CD4-positive, alpha-beta memory T cell (primary cell): Measurements from ENCODE around the gene FGF1. TPM values are rescaled to one million over a fixed set of nuclear protein-coding genes. Genes with fewer than 3 reads are reported as not detected.
A peak's percentile ranks its signal among the peaks of the same experiment; 100 is the strongest.

Experiments
- CTCF ChIA-PET: fragments of 350-600 bp; sonication (Branson Sonifier 250); formaldehyde crosslinking; loops from one replicate; lab custom pipeline; 2021; ENCODE audit warnings: inconsistent platforms; ENCODE audit not compliant: partially characterized antibody; lab: Charles Lee
- POLR2A ChIA-PET: fragments of 350-600 bp; sonication (Branson Sonifier 250); formaldehyde crosslinking; loops from one replicate; lab custom pipeline; 2021; ENCODE audit not compliant: partially characterized antibody; lab: Charles Lee
- DNase-seq, 5 donors: peaks; one replicate each; pipeline versions ENCODE4 v3.0.0 to v3.0.0-alpha.2; 2020 to 2022; ENCODE audit warnings: mixed read lengths in 1 of 5
- H3K27ac ChIP-seq: one replicate; pipeline ENCODE4 v1.7.0; 2013; ENCODE audit warnings: low read depth, low read length
- H3K27me3 ChIP-seq: 2 replicates; pipeline ENCODE4 v1.7.0; 2013; ENCODE audit warnings: mild to moderate bottlenecking, low read length, moderate library complexity; ENCODE audit not compliant: insufficient read depth
- H3K36me3 ChIP-seq: 2 replicates; pipeline ENCODE4 v1.7.0; 2013; ENCODE audit warnings: mild to moderate bottlenecking, low read length, moderate library complexity; ENCODE audit not compliant: insufficient read depth
- H3K4me1 ChIP-seq: 2 replicates; pipeline ENCODE4 v1.7.0; 2013; ENCODE audit warnings: mild to moderate bottlenecking, low read length, moderate library complexity; ENCODE audit not compliant: insufficient read depth
- H3K4me3 ChIP-seq, 2 donors: one replicate each; pipeline ENCODE4 v1.7.0; 2013; ENCODE audit warnings: low read length in 2 of 2, mild to moderate bottlenecking in 1 of 2
- H3K9me3 ChIP-seq, 2 donors: one replicate each; pipeline ENCODE4 v1.7.0; 2013; ENCODE audit warnings: low read length in 2 of 2, control low read depth in 1 of 2; ENCODE audit not compliant: control insufficient read depth in 1 of 2
- H3K27ac Mint-ChIP-seq, 7 donors: one replicate each; pipeline ENCODE4 v1.8.0; 2020 to 2021; ENCODE audit warnings: mixed read lengths in 7 of 7, mild to moderate bottlenecking in 6 of 7, inconsistent platforms in 3 of 7, moderate library complexity in 3 of 7
- H3K27me3 Mint-ChIP-seq, 2 donors: one replicate each; pipeline ENCODE4 v1.8.0; 2020 to 2021; ENCODE audit warnings: mixed read lengths in 2 of 2
- H3K36me3 Mint-ChIP-seq, 2 donors: one replicate each; pipeline ENCODE4 v1.8.0; 2020 to 2021; ENCODE audit warnings: mixed read lengths in 2 of 2, inconsistent platforms in 1 of 2, mild to moderate bottlenecking in 1 of 2
- H3K4me1 Mint-ChIP-seq, 4 donors: one replicate each; pipeline ENCODE4 v1.8.0; 2020 to 2021; ENCODE audit warnings: mixed read lengths in 4 of 4, mild to moderate bottlenecking in 1 of 4
- H3K4me3 Mint-ChIP-seq, 8 donors: one replicate each; pipeline ENCODE4 v1.8.0; 2020 to 2021; ENCODE audit warnings: mixed read lengths in 8 of 8, mild to moderate bottlenecking in 7 of 8, moderate library complexity in 6 of 8, inconsistent platforms in 3 of 8
- H3K9me3 Mint-ChIP-seq, 8 donors: one replicate each; pipeline ENCODE4 v1.8.0; 2020 to 2021; ENCODE audit warnings: mixed read lengths in 8 of 8, mild to moderate bottlenecking in 5 of 8, inconsistent platforms in 3 of 8, moderate library complexity in 1 of 8
- intact Hi-C: fragments of 100-400 bp; cut with micrococcal nuclease; formaldehyde crosslinking; loops from one replicate; pipeline ENCODE4 v1.15.1; 2023
- polyA plus RNA-seq, 2 donors: library from polyadenylated mRNA; unstranded; fragments of 300-500 nt; fragmentation: Illumina TruSeq; gene quantifications; one replicate each; pipeline ENCODE4 v1.2.3, GENCODE V29; 2021
- total RNA-seq, 2 experiments: library from RNA; stranded (reverse); gene quantifications; one replicate each; pipeline ENCODE4 v1.2.3, GENCODE V29; 2021

FGF1 gene
- total and polyA plus RNA-seq, 4 experiments from 2014 or later, result not detected

DNA sequence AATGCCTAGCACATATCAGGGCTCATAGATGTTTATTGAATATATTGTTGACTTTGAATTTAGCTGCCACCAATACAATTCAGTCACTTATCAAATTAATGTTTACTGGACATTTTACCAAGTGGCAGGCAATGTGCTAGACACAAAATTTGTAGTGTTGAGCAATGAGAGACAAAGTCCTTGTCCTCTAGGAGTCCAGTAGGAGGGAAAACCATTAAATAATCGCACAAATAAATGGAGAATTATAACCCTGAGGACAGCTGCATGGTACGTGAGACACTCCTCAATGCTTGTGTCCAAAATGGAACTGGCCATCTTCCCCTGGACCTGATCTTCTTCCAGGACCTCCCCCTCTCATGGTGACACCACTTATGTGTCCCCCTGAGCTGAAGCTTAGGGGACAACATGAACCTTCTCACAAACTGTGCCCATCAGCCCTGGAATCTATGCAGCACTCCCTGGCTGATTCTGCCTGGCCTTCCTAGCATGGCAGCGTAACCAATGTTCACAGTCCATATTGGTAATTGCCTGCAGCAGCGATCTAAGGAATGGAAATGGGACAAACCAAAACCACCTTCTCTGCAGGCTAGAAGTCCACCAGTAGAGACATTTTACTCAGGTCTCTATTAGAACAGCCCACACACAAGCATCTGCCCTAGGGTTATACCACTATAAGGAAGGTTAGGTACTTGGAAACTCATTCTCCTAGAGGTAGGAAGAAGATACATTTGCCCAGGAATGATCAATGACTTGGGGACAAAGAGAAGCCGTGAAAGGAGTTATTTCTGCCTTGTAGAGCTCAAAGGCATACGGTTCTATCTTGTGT lies 75.5 kb downstream of the FGF1 start:
- Histone ChIP-seq H3K36me3 (no peaks in the 10 kb centered on the region), H3K9me3 (no peaks in the 10 kb centered on the region), H3K27ac (no peak overlapping the region), H3K27me3 (no peaks in the 10 kb centered on the region), H3K4me3 (no peak overlapping the region), H3K4me1 (peaks cover 5% of the 10 kb centered on the region)
- Mint-ChIP-seq H3K36me3 (no peaks in the 10 kb centered on the region), H3K4me1 (peaks cover 0 to 6% (median 3%) of the 10 kb centered on the region in 4 donors), H3K27ac (no peak overlapping the region), H3K9me3 (no peaks in the 10 kb centered on the region), H3K4me3 (no peak overlapping the region), H3K27me3 (peaks cover 10 to 24% of the 10 kb centered on the region in 2 donors)
- no peak for DNase-seq
- CTCF ChIA-PET, result interaction anchor here (0.6 to 3.0 kb wide), 9 partner anchors 12 to 459 kb away, joined by 3 to 14 read pairs (median 3); no protein-coding TSS in a partner anchor
- POLR2A ChIA-PET, result no interaction called here
- intact Hi-C loops, result loop anchor here (1.0 to 2.0 kb wide), 3 partner anchors 89 to 458 kb away; no protein-coding TSS in a partner anchor

DNA sequence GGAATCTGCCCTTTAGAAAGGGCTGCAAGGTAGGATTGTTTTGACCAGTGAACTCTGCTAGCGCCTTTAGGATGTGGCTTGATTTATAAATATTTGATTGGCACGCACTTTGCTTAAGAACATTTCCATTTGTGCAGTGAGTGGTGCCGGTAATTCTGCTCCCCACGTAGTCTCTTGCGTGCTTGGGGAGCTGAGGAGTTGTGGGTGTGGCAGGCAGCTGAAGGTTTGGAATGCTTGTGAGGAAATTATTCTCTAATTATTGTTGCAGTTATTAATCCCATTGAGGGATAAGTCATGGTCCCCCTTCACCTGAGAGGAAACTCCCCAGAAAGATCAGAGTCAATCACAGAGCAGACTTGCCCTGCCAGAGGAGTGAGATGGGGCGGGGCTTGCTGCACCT lies 76.7 kb downstream of the FGF1 start:
- Histone ChIP-seq H3K27ac (no peak overlapping the region), H3K9me3 (no peaks in the 10 kb centered on the region), H3K4me3 (no peak overlapping the region), H3K36me3 (no peaks in the 10 kb centered on the region), H3K27me3 (no peaks in the 10 kb centered on the region), H3K4me1 (peaks cover 5% of the 10 kb centered on the region)
- Mint-ChIP-seq H3K4me1 (peaks cover 0 to 6% (median 3%) of the 10 kb centered on the region in 4 donors), H3K27ac (peak overlapping the region in 1 of 7 donors; percentile 25), H3K9me3 (no peaks in the 10 kb centered on the region), H3K4me3 (no peak overlapping the region), H3K27me3 (peaks cover 12 to 24% of the 10 kb centered on the region in 2 donors), H3K36me3 (no peaks in the 10 kb centered on the region)
- intact Hi-C loops, result no loop called here
- DNase-seq, result no peak
- ChIA-PET POLR2A (no interaction called here), CTCF (interaction anchor here (0.5 to 3.0 kb wide), 4 partner anchors 14 to 935 kb away, joined by 3 to 9 read pairs (median 4); no protein-coding TSS in a partner anchor)

DNA sequence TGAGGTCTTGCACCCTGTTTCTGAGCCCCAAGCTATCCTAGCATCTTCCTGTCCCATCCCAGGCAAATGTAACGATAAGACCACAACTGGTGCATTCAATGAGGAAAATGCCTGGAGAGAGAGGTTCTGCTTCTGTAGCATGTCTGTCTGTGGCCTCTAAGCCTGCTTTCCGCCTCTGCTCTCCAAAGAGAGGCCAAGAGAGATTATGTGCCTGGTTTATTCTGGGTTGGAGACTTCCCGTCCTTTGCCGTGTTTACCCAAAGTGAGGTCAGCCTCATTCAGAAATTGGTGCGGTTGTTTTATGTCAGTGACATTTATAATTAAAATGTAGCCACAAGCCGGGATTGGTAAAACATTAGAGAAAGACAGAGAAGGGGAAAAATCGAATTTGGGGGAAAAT lies 77.8 kb downstream of the FGF1 start:
- DNase-seq, result no peak
- peaks cover 0 to 6% (median 3%) of the 10 kb centered on the region in 4 donors for H3K4me1 Mint-ChIP-seq
- H3K27me3 Mint-ChIP-seq, result peaks cover 14 to 24% of the 10 kb centered on the region in 2 donors

DNA sequence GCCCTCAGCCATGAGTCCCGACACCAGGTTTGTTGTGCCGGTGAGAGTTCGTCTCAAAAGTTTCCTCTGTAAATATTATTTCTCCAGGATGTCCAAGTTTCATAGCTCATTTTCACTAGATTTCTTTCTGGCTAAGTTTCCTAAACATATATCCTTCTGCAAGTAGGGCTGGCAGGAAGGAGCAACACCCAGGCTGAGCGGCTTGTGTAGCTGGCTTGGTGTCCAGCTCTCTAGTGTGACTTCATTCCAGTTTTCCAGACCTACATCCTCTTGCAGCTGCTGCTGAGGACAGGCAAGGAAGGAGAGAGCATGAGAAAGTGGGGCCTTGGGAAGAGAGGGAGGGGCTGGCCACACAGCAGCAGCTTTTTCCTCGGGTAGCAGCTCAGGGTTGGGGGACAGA lies 80.3 kb downstream of the FGF1 start:
- intact Hi-C loops, result no loop called here

More for the DNA sequence above, 77.8 kb downstream of the FGF1 start:
- Histone ChIP-seq H3K27me3 (no peaks in the 10 kb centered on the region), H3K4me1 (peaks cover 5% of the 10 kb centered on the region), H3K27ac (no peak overlapping the region), H3K4me3 (no peak overlapping the region), H3K9me3 (no peaks in the 10 kb centered on the region), H3K36me3 (no peaks in the 10 kb centered on the region)
- ChIA-PET POLR2A (no interaction called here), CTCF (no interaction called here)
- H3K27ac Mint-ChIP-seq, result no peak overlapping the region
- H3K36me3 Mint-ChIP-seq, result no peaks in the 10 kb centered on the region
- H3K4me3 Mint-ChIP-seq, result no peak overlapping the region
- intact Hi-C loops, result no loop called here
- no peaks in the 10 kb centered on the region for H3K9me3 Mint-ChIP-seq

DNA sequence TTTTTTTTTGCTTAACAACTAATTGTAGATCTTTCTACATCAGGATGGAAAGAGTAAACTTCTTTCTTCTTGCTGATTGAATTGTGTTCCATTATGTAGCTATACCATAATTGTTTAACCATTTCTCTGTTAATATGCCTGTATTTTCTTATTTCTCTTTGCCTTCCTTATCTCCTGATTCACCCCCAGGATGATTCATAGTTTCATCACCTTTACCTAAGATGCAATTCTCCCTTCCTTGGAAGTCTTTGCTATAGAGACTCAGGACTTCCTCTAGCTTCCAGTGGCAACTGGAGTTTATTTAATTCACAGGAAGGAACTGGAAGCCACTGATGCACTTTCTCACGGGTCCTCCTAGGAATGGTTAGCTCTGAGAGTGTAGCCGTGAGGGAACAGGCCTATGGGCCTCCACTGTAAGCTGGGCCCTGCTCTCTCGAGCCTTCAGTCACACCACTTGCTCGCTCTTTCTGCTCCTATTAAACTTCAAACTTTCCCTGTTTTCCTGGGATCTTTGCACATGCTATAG lies 83.1 kb downstream of the FGF1 start:
- no peak overlapping the region for H3K4me3 ChIP-seq
- H3K4me3 Mint-ChIP-seq, result no peak overlapping the region
- H3K27me3 ChIP-seq, result no peaks in the 10 kb centered on the region
- no peaks in the 10 kb centered on the region for H3K9me3 Mint-ChIP-seq
- H3K9me3 ChIP-seq, result no peaks in the 10 kb centered on the region
- CTCF ChIA-PET, result interaction anchor here (0.9 kb wide), 1 partner anchor 13 kb away, joined by 4 read pairs; no protein-coding TSS in a partner anchor
- no peaks in the 10 kb centered on the region for H3K36me3 Mint-ChIP-seq
- intact Hi-C loops, result no loop called here
- peak overlapping the region in 1 of 7 donors; percentile 67 for H3K27ac Mint-ChIP-seq
- no peak for DNase-seq
- H3K4me1 Mint-ChIP-seq, result peaks cover 0 to 1% (median 0%) of the 10 kb centered on the region in 4 donors
- peaks cover 6 to 17% of the 10 kb centered on the region in 2 donors for H3K27me3 Mint-ChIP-seq
- no peaks in the 10 kb centered on the region for H3K36me3 ChIP-seq
- POLR2A ChIA-PET, result no interaction called here
- H3K4me1 ChIP-seq, result no peaks in the 10 kb centered on the region
- H3K27ac ChIP-seq, result no peak overlapping the region

More for the DNA sequence above, 80.3 kb downstream of the FGF1 start:
- Mint-ChIP-seq H3K4me3 (no peak overlapping the region), H3K27ac (no peak overlapping the region), H3K36me3 (no peaks in the 10 kb centered on the region), H3K4me1 (no peaks in the 10 kb centered on the region), H3K27me3 (peaks cover 12 to 17% of the 10 kb centered on the region in 2 donors), H3K9me3 (no peaks in the 10 kb centered on the region)
- no peak for DNase-seq
- CTCF ChIA-PET, result interaction anchor here (1.6 to 1.9 kb wide), 3 partner anchors 9 to 261 kb away, joined by 3 to 6 read pairs (median 3); no protein-coding TSS in a partner anchor
- Histone ChIP-seq H3K4me1 (no peaks in the 10 kb centered on the region), H3K4me3 (no peak overlapping the region), H3K36me3 (no peaks in the 10 kb centered on the region), H3K27me3 (no peaks in the 10 kb centered on the region), H3K27ac (no peak overlapping the region), H3K9me3 (no peaks in the 10 kb centered on the region)
- POLR2A ChIA-PET, result no interaction called here

DNA sequence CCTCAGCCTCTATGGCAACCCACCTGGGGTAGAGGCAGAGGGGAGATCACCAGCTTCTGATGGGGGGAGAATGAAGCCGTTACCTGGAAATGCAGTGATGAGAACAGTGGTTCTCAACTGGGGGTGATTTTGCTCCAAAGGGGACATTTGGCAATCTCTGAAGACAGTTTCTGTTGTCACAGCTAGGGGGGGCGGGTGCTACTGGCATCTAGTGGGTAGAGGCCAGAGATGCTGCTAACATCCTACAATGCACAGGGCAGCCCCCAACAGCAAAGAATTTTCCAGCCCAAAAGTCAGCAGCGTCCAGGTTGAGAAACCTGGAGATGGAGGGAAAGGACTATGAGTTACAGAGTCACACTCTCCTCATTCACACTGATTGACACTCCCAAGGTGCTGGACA lies 84.5 kb downstream of the FGF1 start:
- H3K27me3 Mint-ChIP-seq, result peaks cover 6 to 12% of the 10 kb centered on the region in 2 donors
- no peaks in the 10 kb centered on the region for H3K9me3 ChIP-seq
- H3K9me3 Mint-ChIP-seq, result no peaks in the 10 kb centered on the region
- no peaks in the 10 kb centered on the region for H3K27me3 ChIP-seq
- H3K27ac ChIP-seq, result no peak overlapping the region
- ChIA-PET POLR2A (no interaction called here), CTCF (no interaction called here)
- H3K4me3 ChIP-seq, result no peak overlapping the region
- H3K36me3 ChIP-seq, result no peaks in the 10 kb centered on the region
- intact Hi-C loops, result no loop called here
- H3K36me3 Mint-ChIP-seq, result no peaks in the 10 kb centered on the region
- H3K4me1 Mint-ChIP-seq, result peaks cover 0 to 1% (median 0%) of the 10 kb centered on the region in 4 donors
- no peak overlapping the region for H3K4me3 Mint-ChIP-seq
- no peak for DNase-seq
- H3K4me1 ChIP-seq, result no peaks in the 10 kb centered on the region
- H3K27ac Mint-ChIP-seq, result no peak overlapping the region

DNA sequence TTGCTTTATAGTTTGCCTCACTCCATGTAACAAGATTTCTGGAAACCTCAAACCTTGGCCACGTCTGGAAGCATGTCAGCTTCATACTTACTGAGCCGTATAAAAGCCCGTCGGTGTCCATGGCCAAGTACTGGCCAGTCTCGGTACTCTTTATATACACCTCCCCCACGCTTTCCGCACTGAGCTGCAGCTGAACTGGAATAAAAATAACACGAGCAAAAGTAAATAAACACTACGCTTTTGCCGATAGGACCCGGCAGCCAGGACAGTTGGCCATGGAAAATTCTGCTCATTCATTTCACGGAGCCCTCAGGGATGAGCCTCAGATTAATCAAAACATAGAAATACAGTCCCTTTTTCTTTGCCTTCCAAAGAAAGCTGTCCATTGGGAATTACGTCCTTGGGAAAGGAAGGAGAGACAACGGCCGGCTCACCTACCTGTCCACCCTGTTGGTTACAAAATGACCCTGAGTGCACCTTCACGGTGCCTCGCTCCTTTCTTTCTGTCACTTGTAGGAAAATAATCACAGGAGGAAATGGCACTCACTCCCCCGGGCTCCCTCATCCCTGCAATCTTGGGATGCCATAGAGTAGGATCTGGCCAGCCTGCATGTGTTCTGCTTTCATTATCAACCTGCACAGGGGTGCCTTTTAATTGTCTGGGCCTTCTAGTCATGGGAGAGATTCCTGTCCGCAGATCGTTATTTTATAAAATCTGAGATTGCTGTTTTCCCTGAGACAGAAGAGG lies 85.1 kb downstream of the FGF1 start:
- Histone ChIP-seq H3K27ac (no peak overlapping the region), H3K4me3 (no peak overlapping the region), H3K9me3 (no peaks in the 10 kb centered on the region), H3K4me1 (no peaks in the 10 kb centered on the region), H3K36me3 (no peaks in the 10 kb centered on the region), H3K27me3 (no peaks in the 10 kb centered on the region)
- H3K27me3 Mint-ChIP-seq, result peaks cover 4 to 10% of the 10 kb centered on the region in 2 donors
- DNase-seq, result no peak
- H3K9me3 Mint-ChIP-seq, result no peaks in the 10 kb centered on the region
- H3K27ac Mint-ChIP-seq, result no peak overlapping the region
- peaks cover 0 to 1% (median 0%) of the 10 kb centered on the region in 4 donors for H3K4me1 Mint-ChIP-seq
- no peaks in the 10 kb centered on the region for H3K36me3 Mint-ChIP-seq
- intact Hi-C loops, result no loop called here
- no peak overlapping the region for H3K4me3 Mint-ChIP-seq
- CTCF ChIA-PET, result no interaction called here
- POLR2A ChIA-PET, result no interaction called here
